ENCODE results near the gene SUCLA2.

GRCh38 chr13:48010698-48011097 lies 9.6 kb upstream of the SUCLA2 start:
- TF ChIP-seq CTCF (IDR thresholded peaks at IDR 0.05) (no peak), POLR2A (IDR thresholded peaks at IDR 0.05) (no peak)

Measured in adrenal gland (tissue), 5 donors.